ENCODE results near the gene COL2A1.

The COL2A1 gene

GRCh38 chr12:48004053-48004941, at the start of gene COL2A1:
Gene COL2A1 (minus strand): TSS chr12:48004476. CDS start chr12:48004321, 155 bp downstream.
- ATAC-seq, result peak; percentile 46
- Mint-ChIP-seq H3K4me3 (peak within 1 kb of the TSS; percentile 50), H3K27ac (no peak within 1 kb of the TSS), H3K4me1 (peaks cover 33% of the 10 kb centered on the region), H3K9me3 (no peaks in the 10 kb centered on the region), H3K36me3 (no peaks in the 10 kb centered on the region), H3K27me3 (peaks cover 85% of the 10 kb centered on the region)

GRCh38 chr12:48053883-48054282, 49.6 kb upstream of the COL2A1 start:
- Mint-ChIP-seq H3K4me1 (peaks cover 6% of the 10 kb centered on the region), H3K4me3 (no peak overlapping the region), H3K9me3 (peaks cover 6% of the 10 kb centered on the region), H3K36me3 (peaks cover 33% of the 10 kb centered on the region), H3K27ac (no peak overlapping the region), H3K27me3 (no peaks in the 10 kb centered on the region)
- ATAC-seq, result no peak

- Mint-ChIP-seq H3K4me3 (no peak overlapping the region), H3K27ac (no peak overlapping the region), H3K9me3 (no peaks in the 10 kb centered on the region), H3K4me1 (peaks cover 1% of the 10 kb centered on the region), H3K27me3 (no peaks in the 10 kb centered on the region), H3K36me3 (peaks cover 33% of the 10 kb centered on the region)
- ATAC-seq, result no peak
Observed at GRCh38 chr12:48053122-48053521, 48.8 kb upstream of the COL2A1 start.

- no peak overlapping the region for H3K4me3 Mint-ChIP-seq
- no peak overlapping the region for H3K27ac Mint-ChIP-seq
Observed at GRCh38 chr12:48051681-48052080, 47.4 kb upstream of the COL2A1 start.

GRCh38 chr12:48050174-48050573, 45.9 kb upstream of the COL2A1 start:
- H3K4me1 Mint-ChIP-seq, result no peaks in the 10 kb centered on the region
- no peaks in the 10 kb centered on the region for H3K27me3 Mint-ChIP-seq
- no peak overlapping the region for H3K27ac Mint-ChIP-seq
- H3K4me3 Mint-ChIP-seq, result no peak overlapping the region
- H3K36me3 Mint-ChIP-seq, result peaks cover 56% of the 10 kb centered on the region
- ATAC-seq, result no peak
- no peaks in the 10 kb centered on the region for H3K9me3 Mint-ChIP-seq

More at GRCh38 chr12:48051681-48052080, 47.4 kb upstream of the COL2A1 start:
- no peak for ATAC-seq
- Mint-ChIP-seq H3K9me3 (no peaks in the 10 kb centered on the region), H3K27me3 (no peaks in the 10 kb centered on the region), H3K4me1 (no peaks in the 10 kb centered on the region), H3K36me3 (peaks cover 44% of the 10 kb centered on the region)

GRCh38 chr12:48045965-48046518, 41.8 kb upstream of the COL2A1 start:
- Mint-ChIP-seq H3K36me3 (peaks cover 59% of the 10 kb centered on the region), H3K27me3 (no peaks in the 10 kb centered on the region), H3K4me3 (no peak overlapping the region), H3K9me3 (no peaks in the 10 kb centered on the region), H3K4me1 (no peaks in the 10 kb centered on the region), H3K27ac (no peak overlapping the region)
- ATAC-seq, result no peak

- Mint-ChIP-seq H3K27ac (no peak overlapping the region), H3K27me3 (no peaks in the 10 kb centered on the region), H3K36me3 (peaks cover 59% of the 10 kb centered on the region), H3K4me1 (peaks cover under 1% of the 10 kb centered on the region), H3K9me3 (no peaks in the 10 kb centered on the region), H3K4me3 (no peak overlapping the region)
- no peak for ATAC-seq
Observed at GRCh38 chr12:48045061-48045846, 41.0 kb upstream of the COL2A1 start.

- no peak overlapping the region for H3K4me3 Mint-ChIP-seq
- no peak for ATAC-seq
- peaks cover 53% of the 10 kb centered on the region for H3K36me3 Mint-ChIP-seq
- no peaks in the 10 kb centered on the region for H3K27me3 Mint-ChIP-seq
- H3K27ac Mint-ChIP-seq, result no peak overlapping the region
- no peaks in the 10 kb centered on the region for H3K9me3 Mint-ChIP-seq
- peaks cover 7% of the 10 kb centered on the region for H3K4me1 Mint-ChIP-seq
Observed at GRCh38 chr12:48044396-48044795, 40.1 kb upstream of the COL2A1 start.

GRCh38 chr12:48043771-48044170, 39.5 kb upstream of the COL2A1 start:
- no peaks in the 10 kb centered on the region for H3K27me3 Mint-ChIP-seq
- peak overlapping the region; percentile 30 for H3K27ac Mint-ChIP-seq
- peaks cover 7% of the 10 kb centered on the region for H3K4me1 Mint-ChIP-seq
- ATAC-seq, result no peak
- H3K9me3 Mint-ChIP-seq, result no peaks in the 10 kb centered on the region
- no peak overlapping the region for H3K4me3 Mint-ChIP-seq
- H3K36me3 Mint-ChIP-seq, result peaks cover 47% of the 10 kb centered on the region

- H3K27me3 Mint-ChIP-seq, result no peaks in the 10 kb centered on the region
- no peak overlapping the region for H3K4me3 Mint-ChIP-seq
- no peaks in the 10 kb centered on the region for H3K9me3 Mint-ChIP-seq
- peaks cover 29% of the 10 kb centered on the region for H3K36me3 Mint-ChIP-seq
- H3K4me1 Mint-ChIP-seq, result peaks cover 21% of the 10 kb centered on the region
- no peak for ATAC-seq
- H3K27ac Mint-ChIP-seq, result no peak overlapping the region
Observed at GRCh38 chr12:48041591-48042423, 37.5 kb upstream of the COL2A1 start.

- peaks cover 21% of the 10 kb centered on the region for H3K4me1 Mint-ChIP-seq
- no peak for ATAC-seq
- no peaks in the 10 kb centered on the region for H3K9me3 Mint-ChIP-seq
- no peaks in the 10 kb centered on the region for H3K27me3 Mint-ChIP-seq
- peaks cover 15% of the 10 kb centered on the region for H3K36me3 Mint-ChIP-seq
- no peak overlapping the region for H3K4me3 Mint-ChIP-seq
- H3K27ac Mint-ChIP-seq, result no peak overlapping the region
Observed at GRCh38 chr12:48040354-48040753, 36.1 kb upstream of the COL2A1 start.

GRCh38 chr12:48039151-48039550, 34.9 kb upstream of the COL2A1 start:
- H3K4me3 Mint-ChIP-seq, result no peak overlapping the region
- peaks cover 21% of the 10 kb centered on the region for H3K4me1 Mint-ChIP-seq
- peaks cover 11% of the 10 kb centered on the region for H3K36me3 Mint-ChIP-seq
- H3K9me3 Mint-ChIP-seq, result no peaks in the 10 kb centered on the region
- ATAC-seq, result no peak
- H3K27me3 Mint-ChIP-seq, result no peaks in the 10 kb centered on the region
- H3K27ac Mint-ChIP-seq, result no peak overlapping the region

GRCh38 chr12:48038085-48038484, 33.8 kb upstream of the COL2A1 start:
- H3K27me3 Mint-ChIP-seq, result no peaks in the 10 kb centered on the region
- H3K4me3 Mint-ChIP-seq, result no peak overlapping the region
- no peak overlapping the region for H3K27ac Mint-ChIP-seq
- H3K36me3 Mint-ChIP-seq, result no peaks in the 10 kb centered on the region
- ATAC-seq, result no peak
- H3K9me3 Mint-ChIP-seq, result no peaks in the 10 kb centered on the region
- peaks cover 21% of the 10 kb centered on the region for H3K4me1 Mint-ChIP-seq

- peaks cover 21% of the 10 kb centered on the region for H3K4me1 Mint-ChIP-seq
Observed at GRCh38 chr12:48037267-48037915, 33.1 kb upstream of the COL2A1 start.

More at GRCh38 chr12:48037267-48037915, 33.1 kb upstream of the COL2A1 start:
- no peaks in the 10 kb centered on the region for H3K9me3 Mint-ChIP-seq
- no peaks in the 10 kb centered on the region for H3K27me3 Mint-ChIP-seq
- no peak for ATAC-seq
- H3K27ac Mint-ChIP-seq, result no peak overlapping the region
- H3K36me3 Mint-ChIP-seq, result no peaks in the 10 kb centered on the region
- no peak overlapping the region for H3K4me3 Mint-ChIP-seq
